Myocyte (in vitro differentiated cells): ENCODE results near the gene PCP4. TPM values are rescaled to one million over a fixed set of nuclear protein-coding genes. Genes with fewer than 3 reads are reported as not detected.

Source experiments
- DNase-seq: peaks from one replicate; pipeline ENCODE4 v3.0.0-alpha.2; 2012; ENCODE audit warnings: low read depth
- polyA plus RNA-seq: library from polyadenylated mRNA; unstranded; fragments of >200 nt; gene quantifications from one replicate; pipeline ENCODE4 v1.2.1, GENCODE V29; 2012; ENCODE audit warnings: missing spikeins
- total RNA-seq: library from RNA; depleted of rRNA; stranded (reverse); fragments of >200 nt; gene quantifications from 2 replicates; pipeline ENCODE4 v1.2.3, GENCODE V29; 2014

PCP4 gene
- total RNA-seq: not detected in 2 replicates
- 0.13 TPM for polyA plus RNA-seq

GRCh38 chr21:39867198-39867650, at the start of gene PCP4:
Gene PCP4, plus strand, starts transcription at chr21:39867438. Its CDS starts 64 bp downstream, at chr21:39867502.
- DNase-seq: peak; percentile 1

GRCh38 chr21:39818557-39818956, 48.7 kb upstream of the PCP4 start:
- DNase-seq: no peak

- DNase-seq: no peak
Measured at GRCh38 chr21:39822042-39822441, 45.2 kb upstream of the PCP4 start.

GRCh38 chr21:39825250-39825649, 42.0 kb upstream of the PCP4 start:
- no peak for DNase-seq

- DNase-seq: no peak
Measured at GRCh38 chr21:39834543-39834942, 32.7 kb upstream of the PCP4 start.

GRCh38 chr21:39837861-39838359, 29.3 kb upstream of the PCP4 start:
- no peak for DNase-seq

- no peak for DNase-seq
Measured at GRCh38 chr21:39840373-39841097, 26.7 kb upstream of the PCP4 start.

GRCh38 chr21:39842741-39843459, 24.3 kb upstream of the PCP4 start:
- DNase-seq: no peak

- DNase-seq: no peak
Measured at GRCh38 chr21:39843483-39843882, 23.8 kb upstream of the PCP4 start.

GRCh38 chr21:39843916-39844315, 23.3 kb upstream of the PCP4 start:
- no peak for DNase-seq

GRCh38 chr21:39845571-39846130, 21.6 kb upstream of the PCP4 start:
- no peak for DNase-seq

GRCh38 chr21:39847877-39848276, 19.4 kb upstream of the PCP4 start:
- no peak for DNase-seq

- DNase-seq: no peak
Measured at GRCh38 chr21:39849014-39849655, 18.1 kb upstream of the PCP4 start.

- no peak for DNase-seq
Measured at GRCh38 chr21:39850333-39850732, 16.9 kb upstream of the PCP4 start.

- DNase-seq: no peak
Measured at GRCh38 chr21:39851002-39851618, 16.1 kb upstream of the PCP4 start.

GRCh38 chr21:39852021-39852721, 15.1 kb upstream of the PCP4 start:
- DNase-seq: no peak

- DNase-seq: no peak
Measured at GRCh38 chr21:39852726-39853500, 14.3 kb upstream of the PCP4 start.

- DNase-seq: no peak
Measured at GRCh38 chr21:39854572-39854971, 12.7 kb upstream of the PCP4 start.

GRCh38 chr21:39855595-39855994, 11.6 kb upstream of the PCP4 start:
- DNase-seq: no peak

- no peak for DNase-seq
Measured at GRCh38 chr21:39860600-39860999, 6.6 kb upstream of the PCP4 start.
